Kidney (tissue), 14 donors: ENCODE measurements around the gene ADGRD1. TPM values are rescaled to one million over a fixed set of nuclear protein-coding genes. Genes with fewer than 3 reads are reported as not detected.

Experiments
- DNase-seq, 5 donors: peaks; one replicate each; pipeline ENCODE4 v3.0.0-alpha.2; 2013 to 2020
- FAIRE-seq: peaks from 2 replicates; lab custom pipeline; 2012; peaks lifted over from hg19 to GRCh38; lab: Jason Lieb, UNC
- H3K27ac ChIP-seq, 2 donors: one replicate each; pipeline ENCODE4 v1.7.0; 2013; ENCODE audit warnings: low read depth in 2 of 2, low read length in 2 of 2, inconsistent platforms in 1 of 2
- H3K27me3 ChIP-seq: one replicate; pipeline ENCODE4 v1.7.1; 2013; ENCODE audit warnings: low read length, inconsistent platforms; ENCODE audit not compliant: control insufficient read depth, insufficient read depth
- H3K36me3 ChIP-seq, 3 donors: one replicate each; pipeline versions ENCODE4 v1.7.0 to v1.7.1; 2013; ENCODE audit warnings: low read length in 3 of 3, control low read depth in 1 of 3, inconsistent platforms in 1 of 3; ENCODE audit not compliant: insufficient read depth in 3 of 3, control insufficient read depth in 2 of 3
- H3K4me1 ChIP-seq, 3 donors: one replicate each; pipeline versions ENCODE4 v1.7.0 to v1.7.1; 2013; ENCODE audit warnings: low read length in 3 of 3, inconsistent platforms in 1 of 3, low read depth in 1 of 3; ENCODE audit not compliant: control insufficient read depth in 2 of 3, insufficient read depth in 2 of 3
- H3K4me3 ChIP-seq, 3 donors: one replicate each; pipeline versions ENCODE4 v1.7.0 to v1.8.1; 2013; ENCODE audit warnings: low read length in 3 of 3, control low read depth in 1 of 3, inconsistent platforms in 1 of 3
- H3K9ac ChIP-seq, 3 donors: one replicate each; pipeline versions ENCODE4 v1.7.0 to v1.7.1; 2013; ENCODE audit warnings: low read length in 3 of 3, control low read depth in 1 of 3, inconsistent platforms in 1 of 3
- H3K9me3 ChIP-seq, 3 donors: one replicate each; pipeline versions ENCODE4 v1.7.0 to v1.7.1; 2013; ENCODE audit warnings: low read length in 3 of 3, control low read depth in 1 of 3, inconsistent platforms in 1 of 3; ENCODE audit not compliant: control insufficient read depth in 2 of 3, insufficient read depth in 1 of 3
- CTCF ChIP-seq: IDR thresholded peaks from 3 replicates; pipeline ENCODE4 v1.5.1; 2012; ENCODE audit warnings: mild to moderate bottlenecking, moderate library complexity, borderline replicate concordance; ENCODE audit not compliant: insufficient read depth; ENCODE audit errors: extremely low read depth
- intact Hi-C: fragments of 100-400 bp; cut with DNase I; formaldehyde crosslinking; loops from one replicate; pipeline ENCODE4 v1.11.1; 2022
- polyA plus RNA-seq: library from polyadenylated mRNA; stranded (reverse); fragments of 350-450 nt; fragmentation: Illumina TruSeq; extraction: RNeasy Lipid Tissue Mini Kit (QIAGEN cat#74804); gene quantifications from one replicate; pipeline ENCODE4 v1.2.3, GENCODE V29; 2014; ENCODE audit warnings: low read depth, low replicate concordance; ENCODE audit not compliant: insufficient read depth
- total RNA-seq: library from RNA; stranded (reverse); fragmentation: NEBNext Ultra II Directional; extraction: Animal tissue kit (Norgen Biotek cat#: 25700); gene quantifications from one replicate; pipeline ENCODE4 v1.2.1, GENCODE V29; 2021
- donor health status: control.
- donor health status: control.
- donor health status: control.
- donor health status: control.
- donor health status: control.
- donor health status: DM: yes; HTN: yes; CAD: no.
- donor health status: Normal renal cell carcinoma (clear cell type).

Gene ADGRD1
- total and polyA plus RNA-seq, 2 donors from 2014 or later = 1.7 to 6.7 TPM

GRCh38 chr12:130944878-130945277 lies 8.8 kb upstream of the ADGRD1 start:
- intact Hi-C loops = no loop called here
- no peak overlapping the region for H3K27ac ChIP-seq
- no peak for TF ChIP-seq CTCF
- no peak overlapping the region for H3K9ac ChIP-seq
- FAIRE-seq (no peak), DNase-seq (no peak)
- no peak overlapping the region for H3K4me3 ChIP-seq
- no peaks in the 10 kb centered on the region for H3K4me1 ChIP-seq
- H3K9me3 ChIP-seq = peaks cover 0 to 16% (median 0%) of the 10 kb centered on the region in 3 donors
- H3K27me3 ChIP-seq = no peaks in the 10 kb centered on the region
- H3K36me3 ChIP-seq = no peaks in the 10 kb centered on the region

GRCh38 chr12:130945786-130946492 lies 7.8 kb upstream of the ADGRD1 start:
- H3K36me3 ChIP-seq = no peaks in the 10 kb centered on the region
- no peaks in the 10 kb centered on the region for H3K27me3 ChIP-seq
- H3K4me1 ChIP-seq = no peaks in the 10 kb centered on the region
- DNase-seq (no peak), FAIRE-seq (no peak)
- TF ChIP-seq CTCF = no peak
- no peak overlapping the region for H3K9ac ChIP-seq
- H3K27ac ChIP-seq = no peak overlapping the region
- intact Hi-C loops = no loop called here
- peaks cover 0 to 9% (median 0%) of the 10 kb centered on the region in 3 donors for H3K9me3 ChIP-seq
- no peak overlapping the region for H3K4me3 ChIP-seq

- H3K27ac ChIP-seq = no peak overlapping the region
- intact Hi-C loops = no loop called here
- no peaks in the 10 kb centered on the region for H3K27me3 ChIP-seq
- H3K4me3 ChIP-seq = no peak overlapping the region
- H3K4me1 ChIP-seq = no peaks in the 10 kb centered on the region
- DNase-seq = no peak
- TF ChIP-seq CTCF = no peak
- no peak for FAIRE-seq
- peaks cover 0 to 9% (median 0%) of the 10 kb centered on the region in 3 donors for H3K9me3 ChIP-seq
- H3K9ac ChIP-seq = no peak overlapping the region
- no peaks in the 10 kb centered on the region for H3K36me3 ChIP-seq
Measured at GRCh38 chr12:130947028-130947613, 6.6 kb upstream of the ADGRD1 start.
